ENCODE measurements around the gene RAD51AP1.

RAD51AP1 gene

DNA sequence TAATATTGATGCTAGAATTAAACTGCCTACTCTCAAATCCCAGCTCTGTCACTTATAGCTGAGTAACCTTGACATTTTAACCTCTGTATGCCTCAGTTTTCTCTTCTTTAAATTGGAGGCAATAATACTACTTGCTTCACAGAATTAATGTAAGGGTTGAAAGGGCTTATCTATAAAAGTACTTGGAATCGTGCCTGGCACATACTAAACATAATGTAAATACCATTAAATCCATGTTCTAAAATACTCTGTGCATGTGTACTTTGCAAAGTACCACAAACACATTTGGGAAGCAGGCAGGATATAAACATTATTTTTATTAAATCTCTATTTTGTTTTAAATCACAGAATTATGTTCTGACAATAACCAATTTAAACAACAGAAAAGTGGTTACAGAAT, 65.3 kb downstream of the RAD51AP1 start:
- DNase-seq: no peak

GRCh38 chr12:4604684-4605193, 66.0 kb downstream of the RAD51AP1 start:
- DNase-seq: peak; percentile 13

DNA sequence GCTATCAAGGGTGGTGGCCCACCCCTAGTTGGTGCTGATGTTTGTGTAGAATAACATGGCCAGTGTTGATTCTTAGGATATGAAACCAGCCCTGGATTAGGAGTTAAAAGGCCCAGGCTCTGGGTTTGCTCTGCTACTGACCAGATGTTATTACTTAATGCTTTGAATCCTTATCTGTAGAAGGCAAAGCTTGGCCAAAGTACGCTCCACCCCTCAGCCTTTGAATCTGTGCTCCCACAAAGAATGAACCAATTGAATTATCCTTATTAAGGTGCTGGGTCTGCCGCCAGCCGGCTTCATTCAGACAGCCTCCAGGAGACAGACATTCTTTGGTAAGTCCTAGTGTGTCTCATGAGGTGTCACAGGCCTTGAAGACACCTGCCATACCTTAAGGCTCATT, 68.4 kb downstream of the RAD51AP1 start:
- DNase-seq: no peak

- no peak for DNase-seq
Observed at GRCh38 chr12:4609071-4609470, 70.4 kb downstream of the RAD51AP1 start.

Data from NCI-H524 treated with DMSO at 0.1 percent for 48 hours (cell line).